MM.1S (cell line): ENCODE measurements around the gene UBE2F.

Experiments used
- EZH2 ChIP-seq: fragments of 300-600 bp; sonication (generic); optimal IDR thresholded peaks from 2 replicates; pipeline ENCODE3; 2017; ENCODE audit warnings: low read depth, mild to moderate bottlenecking, antibody characterized with exemption, low read length, mixed read lengths
- EZH2phosphoT487 ChIP-seq: fragments of 300-600 bp; sonication (generic); IDR thresholded peaks from 2 replicates; pipeline ENCODE4 v1.6.1; 2018; ENCODE audit warnings: antibody characterized with exemption, low read length
- TF ChIP-seq, protein P1 (sequence below): fragments of 300-600 bp; sonication (generic); IDR thresholded peaks from 2 replicates; pipeline ENCODE4 v1.5.1; 2016; ENCODE audit warnings: antibody characterized with exemption, low read length, mixed read lengths

DNA sequence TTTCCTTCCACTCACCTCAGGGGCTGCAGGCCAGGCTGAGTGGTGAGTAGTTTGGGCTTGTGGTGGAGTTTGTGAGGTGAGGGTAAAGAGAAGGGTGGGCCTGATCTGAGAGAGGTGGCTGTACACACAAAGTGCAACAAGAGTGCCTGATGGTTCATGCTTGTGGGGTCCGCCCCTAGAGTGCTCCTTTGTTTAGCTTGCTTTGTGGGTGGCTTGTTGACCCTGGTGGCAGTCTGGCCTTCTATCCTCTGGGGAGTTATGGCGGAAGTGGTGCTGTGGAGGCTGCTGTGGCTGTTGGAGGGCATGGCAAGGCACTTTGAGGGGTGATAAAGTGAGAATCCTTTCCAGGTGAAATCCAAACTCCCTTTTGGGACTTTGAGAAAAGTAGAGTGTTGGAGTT is 10.6 kb downstream of the UBE2F start:
- TF ChIP-seq, protein P1, sequence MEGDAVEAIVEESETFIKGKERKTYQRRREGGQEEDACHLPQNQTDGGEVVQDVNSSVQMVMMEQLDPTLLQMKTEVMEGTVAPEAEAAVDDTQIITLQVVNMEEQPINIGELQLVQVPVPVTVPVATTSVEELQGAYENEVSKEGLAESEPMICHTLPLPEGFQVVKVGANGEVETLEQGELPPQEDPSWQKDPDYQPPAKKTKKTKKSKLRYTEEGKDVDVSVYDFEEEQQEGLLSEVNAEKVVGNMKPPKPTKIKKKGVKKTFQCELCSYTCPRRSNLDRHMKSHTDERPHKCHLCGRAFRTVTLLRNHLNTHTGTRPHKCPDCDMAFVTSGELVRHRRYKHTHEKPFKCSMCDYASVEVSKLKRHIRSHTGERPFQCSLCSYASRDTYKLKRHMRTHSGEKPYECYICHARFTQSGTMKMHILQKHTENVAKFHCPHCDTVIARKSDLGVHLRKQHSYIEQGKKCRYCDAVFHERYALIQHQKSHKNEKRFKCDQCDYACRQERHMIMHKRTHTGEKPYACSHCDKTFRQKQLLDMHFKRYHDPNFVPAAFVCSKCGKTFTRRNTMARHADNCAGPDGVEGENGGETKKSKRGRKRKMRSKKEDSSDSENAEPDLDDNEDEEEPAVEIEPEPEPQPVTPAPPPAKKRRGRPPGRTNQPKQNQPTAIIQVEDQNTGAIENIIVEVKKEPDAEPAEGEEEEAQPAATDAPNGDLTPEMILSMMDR = no peak
- TF ChIP-seq EZH2phosphoT487 (no peak), EZH2 (no peak)
